CD4-positive, CD25-positive, alpha-beta regulatory T cell (primary cell): ENCODE measurements around the gene TCN1. TPM values are rescaled to one million over a fixed set of nuclear protein-coding genes. Genes with fewer than 3 reads are reported as not detected.
"Not testable (repeated sequence)": the region's sequence is repeated elsewhere in the genome, so short reads cannot be mapped to it uniquely, and the experiment has no call there.

Experiments used
- ATAC-seq, 2 donors: fragments of 150-1000 bp; cut with Tn5 transposase; one replicate each; pipeline ENCODE4 v1.10.0; 2021; ENCODE audit warnings: low read depth in 2 of 2, moderate number of reproducible peaks in 2 of 2, moderate library complexity in 1 of 2
- DNase-seq, 3 donors: peaks; one replicate each; pipeline versions ENCODE4 v3.0.0 to v3.0.0-alpha.2; 2012 to 2022; ENCODE audit warnings: mixed read lengths in 1 of 3
- H3K27ac ChIP-seq: one replicate; pipeline ENCODE4 v1.7.0; 2013; ENCODE audit warnings: mild to moderate bottlenecking, low read length; ENCODE audit not compliant: insufficient read depth, poor library complexity, severe bottlenecking
- H3K27me3 ChIP-seq: one replicate; pipeline ENCODE4 v1.7.0; 2013; ENCODE audit warnings: low read length; ENCODE audit not compliant: control insufficient read depth, insufficient read depth
- H3K36me3 ChIP-seq: one replicate; pipeline ENCODE4 v1.7.0; 2013; ENCODE audit warnings: mild to moderate bottlenecking, low read length, moderate library complexity; ENCODE audit not compliant: control insufficient read depth, insufficient read depth
- H3K4me1 ChIP-seq: 2 replicates; pipeline ENCODE4 v1.7.0; 2013; ENCODE audit warnings: mild to moderate bottlenecking, low read length; ENCODE audit not compliant: insufficient read depth, control insufficient read depth, poor library complexity, severe bottlenecking
- H3K4me3 ChIP-seq: one replicate; pipeline ENCODE4 v1.7.0; 2013; ENCODE audit warnings: low read depth, mild to moderate bottlenecking, low read length, moderate library complexity
- H3K9me3 ChIP-seq, 2 experiments: 1 replicate in 1 of 2; 2 replicates in 1 of 2; pipeline ENCODE4 v1.7.0; 2013; ENCODE audit warnings: low read length in 2 of 2, mild to moderate bottlenecking in 1 of 2, moderate library complexity in 1 of 2; ENCODE audit not compliant: control insufficient read depth in 2 of 2
- H3K27ac Mint-ChIP-seq, 3 donors: one replicate each; pipeline ENCODE4 v1.8.0; 2020 to 2022; ENCODE audit warnings: mild to moderate bottlenecking in 3 of 3, mixed read lengths in 3 of 3, moderate library complexity in 2 of 3
- H3K27me3 Mint-ChIP-seq: one replicate; pipeline ENCODE4 v1.8.0; 2022; ENCODE audit warnings: mild to moderate bottlenecking, mixed read lengths
- H3K36me3 Mint-ChIP-seq: one replicate; pipeline ENCODE4 v1.8.0; 2020; ENCODE audit warnings: mixed read lengths
- H3K4me1 Mint-ChIP-seq, 4 donors: one replicate each; pipeline ENCODE4 v1.8.0; 2020 to 2022; ENCODE audit warnings: mixed read lengths in 4 of 4, mild to moderate bottlenecking in 1 of 4
- H3K4me3 Mint-ChIP-seq, 4 donors: one replicate each; pipeline ENCODE4 v1.8.0; 2020 to 2022; ENCODE audit warnings: mild to moderate bottlenecking in 4 of 4, mixed read lengths in 4 of 4, moderate library complexity in 3 of 4
- H3K9me3 Mint-ChIP-seq, 7 donors: one replicate each; pipeline ENCODE4 v1.8.0; 2020 to 2022; ENCODE audit warnings: mixed read lengths in 7 of 7, mild to moderate bottlenecking in 3 of 7, moderate library complexity in 2 of 7
- polyA plus RNA-seq, 4 donors: library from polyadenylated mRNA; unstranded; fragments of 300-500 nt; fragmentation: Illumina TruSeq; gene quantifications; one replicate each; pipeline ENCODE4 v1.2.3, GENCODE V29; 2021
- total RNA-seq: library from RNA; stranded (reverse); gene quantifications from one replicate; pipeline ENCODE4 v1.2.3, GENCODE V29; 2022

Gene TCN1
- total and polyA plus RNA-seq, 5 donors from 2014 or later: 0.31 to 1.0 TPM; not detected in 3

- ATAC-seq, H3K9me3 Mint-ChIP-seq, H3K9me3 ChIP-seq, H3K4me3 ChIP-seq, H3K4me1 ChIP-seq, DNase-seq, H3K36me3 ChIP-seq, H3K36me3 Mint-ChIP-seq, H3K27me3 ChIP-seq, H3K4me3 Mint-ChIP-seq, H3K27ac ChIP-seq, H3K27ac Mint-ChIP-seq: not testable (repeated sequence)
- H3K4me1 Mint-ChIP-seq: peaks cover 8 to 19% (median 14%) of the 10 kb centered on the region in 4 donors
- H3K27me3 Mint-ChIP-seq: peaks cover 28% of the 10 kb centered on the region
Observed at GRCh38 chr11:59816434-59816833, 49.9 kb downstream of the TCN1 start.

- no peak for DNase-seq
- no peak for ATAC-seq
- no peaks in the 10 kb centered on the region for H3K4me1 ChIP-seq
- Mint-ChIP-seq H3K4me3 (no peak overlapping the region), H3K9me3 (peaks cover 0 to 5% (median 0%) of the 10 kb centered on the region in 7 donors), H3K27ac (no peak overlapping the region), H3K36me3 (no peaks in the 10 kb centered on the region), H3K27me3 (peaks cover 34% of the 10 kb centered on the region), H3K4me1 (peaks cover 14 to 24% (median 20%) of the 10 kb centered on the region in 4 donors)
- no peaks in the 10 kb centered on the region for H3K36me3 ChIP-seq
- peaks cover 4% of the 10 kb centered on the region for H3K27me3 ChIP-seq
- no peaks in the 10 kb centered on the region for H3K9me3 ChIP-seq
- H3K27ac ChIP-seq: no peak overlapping the region
- H3K4me3 ChIP-seq: no peak overlapping the region
Observed at GRCh38 chr11:59815754-59816153, 50.5 kb downstream of the TCN1 start.

GRCh38 chr11:59814021-59814420, 52.3 kb downstream of the TCN1 start:
- peaks cover 0 to 3% (median 0%) of the 10 kb centered on the region in 7 donors for H3K9me3 Mint-ChIP-seq
- H3K27ac Mint-ChIP-seq: no peak overlapping the region
- ATAC-seq: no peak
- H3K4me1 ChIP-seq: peaks cover 14% of the 10 kb centered on the region
- H3K4me3 Mint-ChIP-seq: peak overlapping the region in 2 of 4 donors; percentile 10 to 27
- peaks cover 38% of the 10 kb centered on the region for H3K27me3 Mint-ChIP-seq
- no peak overlapping the region for H3K27ac ChIP-seq
- H3K36me3 ChIP-seq: no peaks in the 10 kb centered on the region
- H3K4me3 ChIP-seq: peak overlapping the region; percentile 50
- H3K36me3 Mint-ChIP-seq: no peaks in the 10 kb centered on the region
- DNase-seq: peak in 1 of 3 donors; percentile 54
- peaks cover 4% of the 10 kb centered on the region for H3K27me3 ChIP-seq
- peaks cover 19 to 36% (median 24%) of the 10 kb centered on the region in 4 donors for H3K4me1 Mint-ChIP-seq
- no peaks in the 10 kb centered on the region for H3K9me3 ChIP-seq

GRCh38 chr11:59813364-59813763, 52.9 kb downstream of the TCN1 start:
- H3K4me3 ChIP-seq: no peak overlapping the region
- Mint-ChIP-seq H3K9me3 (peaks cover 0 to 3% (median 0%) of the 10 kb centered on the region in 7 donors), H3K27ac (no peak overlapping the region), H3K36me3 (peaks cover 4% of the 10 kb centered on the region), H3K4me3 (no peak overlapping the region), H3K27me3 (peaks cover 38% of the 10 kb centered on the region), H3K4me1 (peaks cover 15 to 33% (median 25%) of the 10 kb centered on the region in 4 donors)
- H3K9me3 ChIP-seq: no peaks in the 10 kb centered on the region
- DNase-seq (no peak), ATAC-seq (no peak)
- peaks cover 4% of the 10 kb centered on the region for H3K27me3 ChIP-seq
- H3K27ac ChIP-seq: no peak overlapping the region
- peaks cover 3% of the 10 kb centered on the region for H3K36me3 ChIP-seq
- H3K4me1 ChIP-seq: peaks cover 14% of the 10 kb centered on the region

- Histone ChIP-seq H3K27me3 (peaks cover 4% of the 10 kb centered on the region), H3K27ac (no peak overlapping the region), H3K9me3 (no peaks in the 10 kb centered on the region), H3K36me3 (peaks cover 7% of the 10 kb centered on the region), H3K4me1 (peaks cover 14% of the 10 kb centered on the region), H3K4me3 (no peak overlapping the region)
- Mint-ChIP-seq H3K27ac (no peak overlapping the region), H3K9me3 (peaks cover 0 to 3% (median 0%) of the 10 kb centered on the region in 7 donors), H3K4me3 (peak overlapping the region in 1 of 4 donors; percentile 76), H3K27me3 (peaks cover 29% of the 10 kb centered on the region), H3K4me1 (peaks cover 13 to 31% (median 25%) of the 10 kb centered on the region in 4 donors), H3K36me3 (peaks cover 7% of the 10 kb centered on the region)
- ATAC-seq: no peak
- DNase-seq: no peak
Observed at GRCh38 chr11:59812220-59812619, 54.1 kb downstream of the TCN1 start.

GRCh38 chr11:59810911-59811259, 55.4 kb downstream of the TCN1 start:
- Mint-ChIP-seq H3K27me3 (peaks cover 23% of the 10 kb centered on the region), H3K36me3 (peaks cover 17% of the 10 kb centered on the region), H3K4me3 (peak overlapping the region; percentile 93 to 97 (median 95)), H3K9me3 (peaks cover 0 to 3% (median 0%) of the 10 kb centered on the region in 7 donors), H3K4me1 (peaks cover 16 to 31% (median 25%) of the 10 kb centered on the region in 4 donors), H3K27ac (peak overlapping the region; percentile 78 to 96 (median 96))
- ATAC-seq (no peak), DNase-seq (no peak)
- Histone ChIP-seq H3K27me3 (peaks cover 4% of the 10 kb centered on the region), H3K4me1 (peaks cover 14% of the 10 kb centered on the region), H3K36me3 (peaks cover 20% of the 10 kb centered on the region), H3K27ac (peak overlapping the region; percentile 77), H3K4me3 (peak overlapping the region; percentile 87), H3K9me3 (no peaks in the 10 kb centered on the region)

- Histone ChIP-seq H3K27me3 (peaks cover 2% of the 10 kb centered on the region), H3K27ac (peak within 1 kb of the TSS; percentile 77), H3K9me3 (no peaks in the 10 kb centered on the region), H3K4me1 (peaks cover 14% of the 10 kb centered on the region), H3K4me3 (peak within 1 kb of the TSS; percentile 87), H3K36me3 (peaks cover 26% of the 10 kb centered on the region)
- Mint-ChIP-seq H3K27me3 (peaks cover 23% of the 10 kb centered on the region), H3K4me3 (peak within 1 kb of the TSS; percentile 93 to 97 (median 95)), H3K4me1 (peaks cover 16 to 31% (median 25%) of the 10 kb centered on the region in 4 donors), H3K27ac (peak within 1 kb of the TSS; percentile 81 to 96 (median 96)), H3K9me3 (peaks cover 0 to 3% (median 0%) of the 10 kb centered on the region in 7 donors), H3K36me3 (peaks cover 17% of the 10 kb centered on the region)
- DNase-seq (peak; percentile 81 to 96 (median 85)), ATAC-seq (peak; percentile 100)
Observed at GRCh38 chr11:59810189-59810910, 55.9 kb downstream of the TCN1 start, which contains the start of gene MRPL16. TSS of gene MRPL16 (minus strand) at chr11:59810778. CDS start at chr11:59810658, 120 bp downstream.
